Hepatocyte (in vitro differentiated cells): ENCODE data around the gene ABCC3. TPM values are rescaled to one million over a fixed set of nuclear protein-coding genes. Genes with fewer than 3 reads are reported as not detected.

ENCODE experiments used
- DNase-seq: peaks from one replicate; pipeline ENCODE4 v3.0.0-alpha.2; 2016; ENCODE audit warnings: low spot score
- H2AFZ ChIP-seq: fragments of 200-600 bp; sonication (generic); 2 replicates; pipeline ENCODE4 v1.6.0; 2016; ENCODE audit warnings: antibody characterized with exemption, mild to moderate bottlenecking
- H3K27ac ChIP-seq: fragments of 200-600 bp; sonication (generic); 2 replicates; pipeline ENCODE4 v1.5.1; 2016; ENCODE audit warnings: mild to moderate bottlenecking
- H3K27me3 ChIP-seq: fragments of 200-600 bp; sonication (generic); 2 replicates; pipeline ENCODE4 v1.6.1; 2016
- H3K36me3 ChIP-seq: fragments of 200-600 bp; sonication (generic); replicated peaks from 2 replicates; pipeline ENCODE4 v1.5.1; 2016; ENCODE audit warnings: low read depth; ENCODE audit not compliant: insufficient read depth
- H3K4me1 ChIP-seq: fragments of 200-600 bp; sonication (generic); 2 replicates; pipeline ENCODE4 v1.5.1; 2016; ENCODE audit warnings: mild to moderate bottlenecking, moderate library complexity; ENCODE audit not compliant: insufficient read depth
- H3K4me2 ChIP-seq: fragments of 200-600 bp; sonication (generic); 2 replicates; pipeline ENCODE4 v1.6.0; 2016
- H3K4me3 ChIP-seq: fragments of 200-600 bp; sonication (generic); 2 replicates; pipeline ENCODE4 v1.5.1; 2016; ENCODE audit warnings: mild to moderate bottlenecking
- H3K79me2 ChIP-seq: fragments of 200-600 bp; sonication (generic); 2 replicates; pipeline ENCODE4 v1.6.0; 2017; ENCODE audit warnings: mild to moderate bottlenecking
- H3K9me2 ChIP-seq: fragments of 200-600 bp; sonication (generic); replicated peaks from 2 replicates; pipeline ENCODE4 v1.6.0; 2017; ENCODE audit warnings: mild to moderate bottlenecking; ENCODE audit not compliant: insufficient read depth
- H3K9me3 ChIP-seq: fragments of 200-600 bp; sonication (generic); 2 replicates; pipeline ENCODE4 v1.5.1; 2016; ENCODE audit warnings: low read depth, mild to moderate bottlenecking
- H4K20me1 ChIP-seq: fragments of 200-600 bp; sonication (generic); 2 replicates; pipeline ENCODE4 v1.6.0; 2016; ENCODE audit warnings: mild to moderate bottlenecking; ENCODE audit not compliant: insufficient read depth, poor library complexity, severe bottlenecking
- EZH2 ChIP-seq: fragments of 200-600 bp; sonication (generic); IDR thresholded peaks from 2 replicates; pipeline ENCODE4 v1.6.1; 2016; ENCODE audit warnings: antibody characterized with exemption, mild to moderate bottlenecking, borderline replicate concordance
- EZH2phosphoT487 ChIP-seq: fragments of 200-600 bp; sonication (generic); IDR thresholded peaks from one replicate; pipeline ENCODE4 v1.6.1; 2018; ENCODE audit warnings: antibody characterized with exemption, mild to moderate bottlenecking, low read depth, moderate library complexity; ENCODE audit not compliant: unreplicated experiment, severe bottlenecking
- WGBS: methylation state at CpG from one replicate; pipeline ENCODE4 v1.1.6; 2016; ENCODE audit warnings: low lambda C conversion rate; ENCODE audit errors: missing lambda C conversion rate; 5-methylcytosine and 5-hydroxymethylcytosine counted together
- polyA plus RNA-seq: library from polyadenylated mRNA; unstranded; fragments of >200 nt; fragmentation: Nextera tagmentation; extraction: Ambion mirVana; gene quantifications from 2 replicates; pipeline ENCODE4 v1.2.1, GENCODE V29; 2016
- total RNA-seq: library from RNA; depleted of rRNA; stranded (reverse); fragments of >200 nt; gene quantifications from 2 replicates; pipeline ENCODE4 v1.2.3, GENCODE V29; 2014
- TF ChIP-seq, protein P1 (sequence below): fragments of 200-600 bp; sonication (generic); IDR thresholded peaks from 2 replicates; pipeline ENCODE4 v1.5.1; 2016; ENCODE audit warnings: antibody characterized with exemption, mild to moderate bottlenecking; ENCODE audit not compliant: poor library complexity

The ABCC3 gene
- total and polyA plus RNA-seq, 2 experiments from 2014 or later = 16.9 to 18.1 TPM

DNA sequence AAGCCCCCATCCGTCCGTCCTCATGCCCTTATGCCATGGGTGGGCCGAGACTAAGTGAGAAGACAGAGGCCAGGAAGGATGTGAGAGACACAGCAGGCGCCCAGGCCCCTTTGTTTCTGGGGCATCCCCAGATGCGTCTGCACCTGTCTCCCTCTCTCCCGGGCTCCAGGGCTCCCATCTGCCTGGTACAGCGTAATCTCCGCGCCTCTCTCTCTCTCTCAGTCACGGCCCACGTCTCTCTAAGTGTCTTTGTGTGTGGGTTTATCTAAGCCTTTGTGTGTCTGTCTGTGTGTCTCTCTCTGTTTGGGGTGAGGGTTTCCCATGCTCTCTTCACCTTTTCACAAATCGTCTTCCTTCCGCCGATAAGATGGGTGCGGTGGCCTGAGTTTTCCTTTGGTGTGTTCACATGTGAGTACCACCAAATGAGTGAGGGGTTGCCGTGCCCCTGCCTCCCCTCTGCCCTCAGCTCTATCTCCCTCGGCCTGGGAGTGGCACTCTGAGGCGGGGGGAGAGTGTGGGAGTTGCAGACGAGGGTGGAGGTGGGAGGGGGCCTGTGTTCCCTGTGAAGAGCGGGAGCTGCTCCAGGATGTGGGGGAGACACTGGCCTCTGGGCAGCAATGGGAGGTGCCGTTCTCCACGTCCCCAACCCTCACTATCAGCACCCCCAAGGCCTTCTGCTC is 25.8 kb upstream of the ABCC3 start:
- 81% methylated on average over 21 of the region's 22 CpGs for WGBS
- H3K4me2 ChIP-seq = no peak overlapping the region
- H3K9me2 ChIP-seq = no peaks in the 10 kb centered on the region
- H2AFZ ChIP-seq = no peak overlapping the region
- DNase-seq = no peak
- no peaks in the 10 kb centered on the region for H3K79me2 ChIP-seq
- no peaks in the 10 kb centered on the region for H3K27me3 ChIP-seq
- H3K27ac ChIP-seq = no peak overlapping the region
- H3K9me3 ChIP-seq = no peaks in the 10 kb centered on the region
- H3K36me3 ChIP-seq = no peaks in the 10 kb centered on the region
- H3K4me1 ChIP-seq = peaks cover 15% of the 10 kb centered on the region
- TF ChIP-seq EZH2phosphoT487 (no peak), EZH2 (no peak)
- TF ChIP-seq, protein P1, sequence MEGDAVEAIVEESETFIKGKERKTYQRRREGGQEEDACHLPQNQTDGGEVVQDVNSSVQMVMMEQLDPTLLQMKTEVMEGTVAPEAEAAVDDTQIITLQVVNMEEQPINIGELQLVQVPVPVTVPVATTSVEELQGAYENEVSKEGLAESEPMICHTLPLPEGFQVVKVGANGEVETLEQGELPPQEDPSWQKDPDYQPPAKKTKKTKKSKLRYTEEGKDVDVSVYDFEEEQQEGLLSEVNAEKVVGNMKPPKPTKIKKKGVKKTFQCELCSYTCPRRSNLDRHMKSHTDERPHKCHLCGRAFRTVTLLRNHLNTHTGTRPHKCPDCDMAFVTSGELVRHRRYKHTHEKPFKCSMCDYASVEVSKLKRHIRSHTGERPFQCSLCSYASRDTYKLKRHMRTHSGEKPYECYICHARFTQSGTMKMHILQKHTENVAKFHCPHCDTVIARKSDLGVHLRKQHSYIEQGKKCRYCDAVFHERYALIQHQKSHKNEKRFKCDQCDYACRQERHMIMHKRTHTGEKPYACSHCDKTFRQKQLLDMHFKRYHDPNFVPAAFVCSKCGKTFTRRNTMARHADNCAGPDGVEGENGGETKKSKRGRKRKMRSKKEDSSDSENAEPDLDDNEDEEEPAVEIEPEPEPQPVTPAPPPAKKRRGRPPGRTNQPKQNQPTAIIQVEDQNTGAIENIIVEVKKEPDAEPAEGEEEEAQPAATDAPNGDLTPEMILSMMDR = no peak
- no peak overlapping the region for H3K4me3 ChIP-seq
- no peaks in the 10 kb centered on the region for H4K20me1 ChIP-seq

DNA sequence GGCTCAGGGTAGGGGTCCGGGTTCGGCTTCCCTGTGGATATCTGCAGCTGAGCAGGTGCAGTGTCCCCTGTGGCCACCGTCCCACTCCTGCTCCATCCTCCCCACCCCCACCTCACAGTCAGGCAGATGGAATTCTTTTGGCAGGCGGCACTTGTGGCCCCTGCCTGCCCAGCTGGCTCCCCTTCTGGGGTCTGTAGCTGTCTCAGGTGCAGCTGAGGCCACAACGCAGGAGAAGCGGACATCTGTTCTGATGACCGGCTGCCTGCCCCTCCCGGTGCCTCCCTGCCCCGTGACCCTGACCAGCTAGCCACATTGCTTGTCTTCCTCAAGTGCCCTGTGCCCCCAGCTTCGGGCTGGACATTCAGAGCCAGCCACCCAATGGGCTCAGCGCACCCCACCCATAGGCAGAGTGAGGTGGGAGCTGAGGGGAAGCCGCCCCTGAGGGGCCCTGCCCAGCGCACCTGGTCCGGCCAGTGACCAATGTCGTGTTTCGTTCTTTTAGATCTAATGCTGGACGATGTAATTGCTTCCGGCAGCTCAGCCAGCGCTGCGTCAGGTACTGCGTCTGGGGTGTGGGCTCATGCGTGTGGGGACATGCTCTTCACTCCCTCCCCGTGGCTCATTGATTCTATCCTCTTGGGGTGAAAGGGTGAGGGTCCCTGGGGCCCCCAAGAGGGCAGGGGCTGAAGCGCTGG is 25.2 kb upstream of the ABCC3 start:
- no peak for DNase-seq
- no peak for TF ChIP-seq EZH2phosphoT487
- TF ChIP-seq, protein P1 = no peak
- TF ChIP-seq EZH2 = no peak
- Histone ChIP-seq H3K4me1 (peaks cover 13% of the 10 kb centered on the region), H3K27ac (no peak overlapping the region), H3K27me3 (no peaks in the 10 kb centered on the region), H3K79me2 (no peaks in the 10 kb centered on the region), H3K36me3 (no peaks in the 10 kb centered on the region), H3K4me3 (no peak overlapping the region), H3K9me3 (no peaks in the 10 kb centered on the region), H4K20me1 (no peaks in the 10 kb centered on the region), H2AFZ (no peak overlapping the region), H3K4me2 (no peak overlapping the region), H3K9me2 (no peaks in the 10 kb centered on the region)
- 93% methylated on average over 23 of the region's 24 CpGs for WGBS

DNA sequence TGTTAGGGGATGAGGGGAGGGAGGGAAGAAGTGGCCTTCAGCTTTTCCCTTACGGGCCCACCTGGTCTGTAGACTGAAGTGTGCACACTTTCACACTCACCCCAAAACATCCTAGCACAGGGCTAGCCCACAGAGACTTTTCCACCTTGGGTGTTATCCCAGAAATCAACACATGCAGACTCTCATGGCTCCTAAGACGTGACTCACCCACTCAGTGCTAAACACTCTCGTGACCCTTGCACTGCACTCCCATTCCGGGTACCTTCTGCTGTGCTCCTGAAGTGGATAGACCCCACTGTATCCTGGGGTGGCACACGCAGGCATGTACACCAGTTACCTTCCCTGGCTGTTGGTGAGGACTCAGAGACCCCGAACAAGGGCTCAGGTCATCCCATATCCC is 23.0 kb upstream of the ABCC3 start:
- Histone ChIP-seq H3K27ac (no peak overlapping the region), H3K4me2 (no peak overlapping the region), H3K27me3 (no peaks in the 10 kb centered on the region), H3K4me3 (no peak overlapping the region), H4K20me1 (no peaks in the 10 kb centered on the region), H3K36me3 (no peaks in the 10 kb centered on the region), H2AFZ (no peak overlapping the region), H3K79me2 (no peaks in the 10 kb centered on the region), H3K4me1 (peaks cover 2% of the 10 kb centered on the region), H3K9me2 (no peaks in the 10 kb centered on the region), H3K9me3 (no peaks in the 10 kb centered on the region)
- no peak for DNase-seq
- no peak for TF ChIP-seq EZH2
- TF ChIP-seq EZH2phosphoT487 = no peak
- TF ChIP-seq, protein P1 = no peak
- 87% methylated on average over 6 of the region's 6 CpGs for WGBS
